Measurements from ENCODE around the gene ADGRD2. TPM values are rescaled to one million over a fixed set of nuclear protein-coding genes. Genes with fewer than 3 reads are reported as not detected.
A peak's percentile ranks its signal among the peaks of the same experiment; 100 is the strongest.

The ADGRD2 gene
- total and polyA plus RNA-seq, 9 of the 15 experiments (the other 6 are each of a cell fraction or from before 2014, with no cell fraction given) = not detected

- 26% methylated on average over 18 of the region's 18 CpGs for WGBS (ENCODE audit: insufficient coverage, low coverage, missing lambda C conversion rate)
- Histone ChIP-seq H3K36me3 (ENCODE audit: control insufficient read depth, insufficient read depth, low read length) (no peaks in the 10 kb centered on the region), H3K4me2 (ENCODE audit: insufficient read depth, low read length) (no peak overlapping the region), H2AFZ (ENCODE audit: low read depth, low read length) (no peak overlapping the region), H3K9me1 (ENCODE audit: control insufficient read depth, insufficient read depth, low read length) (no peaks in the 10 kb centered on the region), H4K20me1 (replicated peaks; ENCODE audit: control insufficient read depth, insufficient read depth, low read length) (peaks cover 19% of the 10 kb centered on the region; the same call in 1 of the 2 replicates), H3K9me3 (replicated peaks; ENCODE audit: control insufficient read depth, insufficient read depth, low read depth, low read length) (no peaks in the 10 kb centered on the region), H3K9ac (ENCODE audit: insufficient read depth in 1 of 2, low read depth in 2 of 2, low read length in 2 of 2) (no peak overlapping the region), H3K27ac (ENCODE audit: extremely low read depth, low read depth, low read length) (no peak overlapping the region), H3K4me1 (replicated peaks in 1 of 2; ENCODE audit: control insufficient read depth in 2 of 2, insufficient read depth in 2 of 2, low read length in 2 of 2) (peaks cover 0 to 32% of the 10 kb centered on the region in 2 experiments; a peak in 2 of 5 replicates), H3K79me2 (ENCODE audit: control insufficient read depth, insufficient read depth, low read length) (no peaks in the 10 kb centered on the region), H3K4me3 (no peak overlapping the region), H3K27me3 (ENCODE audit: control insufficient read depth in 2 of 2, insufficient read depth in 2 of 2, low read length in 2 of 2) (peaks cover 0 to 33% of the 10 kb centered on the region in 2 experiments; a peak in 3 of 5 replicates)
- no TSS peak for BruUV-seq (replicated peaks)
- FAIRE-seq = no peak
- ChIA-PET CTCF (ENCODE audit: low intra/inter-chr PET ratio) (no interaction called here), POLR2A (interaction anchor here (0.6 kb wide), 1 partner anchor 48 kb away, joined by 3 read pairs; no protein-coding TSS in a partner anchor)
- in situ Hi-C loops (cut with MboI) (no loop called here), intact Hi-C loops (cut with micrococcal nuclease) (no loop called here)
- DNase-seq (ENCODE audit: extremely low read depth in 1 of 4, low spot score in 3 of 4) = no peak
- ATAC-seq = peak; percentile 47
- TF ChIP-seq ARID3B (CRISPR knock-in tag; IDR thresholded peaks at IDR 0.05; ENCODE audit: borderline replicate concordance) (no peak), PCBP1 (IDR thresholded peaks at IDR 0.05; ENCODE audit: low read depth, low read length, poor library complexity, severe bottlenecking) (no peak), SNIP1 (IDR thresholded peaks at IDR 0.05; ENCODE audit: low read depth) (no peak), TAF9B (IDR thresholded peaks at IDR 0.05; ENCODE audit: partially characterized antibody) (no peak), NFYB (IDR thresholded peaks at IDR 0.05; ENCODE audit: extremely low read depth, insufficient read length) (no peak), ARNT (IDR thresholded peaks at IDR 0.05) (no peak), ETS2 (tag; IDR thresholded peaks at IDR 0.05; ENCODE audit: borderline replicate concordance, poor library complexity, severe bottlenecking) (no peak), YY1 (IDR thresholded peaks at IDR 0.05; ENCODE audit: borderline replicate concordance in 1 of 3, control insufficient read depth in 1 of 3, extremely low read depth in 1 of 3, insufficient read depth in 3 of 3, insufficient read length in 1 of 3, insufficient replicate concordance in 2 of 3, low read depth in 1 of 3, low read length in 2 of 3) (no peak), KDM1A (IDR thresholded peaks at IDR 0.05) (peak; percentile 49 to 84; a peak in 2 of 4 replicates), TCFL5 (CRISPR knock-in tag; conservative IDR thresholded peaks at IDR 0.05) (no peak), ILF3 (IDR thresholded peaks at IDR 0.05; ENCODE audit: borderline replicate concordance) (no peak), DMBX1 (CRISPR knock-in tag; IDR thresholded peaks at IDR 0.05; ENCODE audit: borderline replicate concordance) (no peak), CTCFL (IDR thresholded peaks at IDR 0.05; ENCODE audit: borderline replicate concordance, insufficient read depth, low read depth, low read length, poor library complexity, severe bottlenecking) (no peak), THAP12 (CRISPR knock-in tag; IDR thresholded peaks at IDR 0.05) (no peak)
Observed at GRCh38 chr9:124457079-124457886, 7.0 kb downstream of the ADGRD2 start.

All from K562 (cell line).